IMR-90 (cell line): ENCODE data around the gene PLCB2. TPM values are rescaled to one million over a fixed set of nuclear protein-coding genes. Genes with fewer than 3 reads are reported as not detected.

Source experiments
- ATAC-seq: fragments of 200-7000 bp; cut with Tn5 transposase; 2 replicates; pipeline ENCODE4 v1.9.1; 2020; ENCODE audit warnings: low read depth, mild to moderate bottlenecking, moderate library complexity
- BruUV-seq: library from RNA; stranded (reverse); fragments of 400-500 nt; replicated peaks from 2 replicates; lab custom pipeline; 2021; lab: Mats Ljungman, UMichigan
- CTCF ChIA-PET: fragments of 300-600 bp; formaldehyde crosslinking; extraction: SDS; loops from one replicate; lab custom pipeline; 2021; ENCODE audit warnings: antibody characterized with exemption; lab: Yijun Ruan, JAX
- POLR2A ChIA-PET: fragments of 300-600 bp; sonication (Branson Sonifier 250); formaldehyde crosslinking; loops from one replicate; lab custom pipeline; 2022; ENCODE audit warnings: antibody characterized with exemption; ENCODE audit not compliant: unreplicated experiment; lab: Charles Lee
- DNase-seq: peaks from one replicate; pipeline ENCODE4 v3.0.0; 2013
- H2AFZ ChIP-seq: replicated peaks from 2 replicates; pipeline ENCODE3; 2013; ENCODE audit warnings: low read length, mild to moderate bottlenecking; ENCODE audit not compliant: poor library complexity
- H2AK5ac ChIP-seq: 2 replicates; pipeline ENCODE4 v1.6.1; 2013; ENCODE audit warnings: low read depth, low read length, inconsistent platforms
- H2AK9ac ChIP-seq: replicated peaks from 2 replicates; pipeline ENCODE3; 2013; ENCODE audit warnings: mild to moderate bottlenecking, low read depth, low read length, moderate library complexity; ENCODE audit not compliant: poor library complexity
- H2BK120ac ChIP-seq: 2 replicates; pipeline ENCODE4 v1.6.1; 2013; ENCODE audit warnings: low read depth, low read length, inconsistent platforms
- H2BK15ac ChIP-seq: 3 replicates; pipeline ENCODE4 v1.6.1; 2013; ENCODE audit warnings: low read depth, low read length, inconsistent platforms
- H2BK20ac ChIP-seq: 2 replicates; pipeline ENCODE4 v1.6.1; 2013; ENCODE audit warnings: low read depth, mild to moderate bottlenecking, inconsistent platforms, low read length, moderate library complexity
- H2BK5ac ChIP-seq: 2 replicates; pipeline ENCODE4 v1.6.1; 2013; ENCODE audit warnings: mild to moderate bottlenecking, low read depth, low read length, inconsistent platforms; ENCODE audit not compliant: poor library complexity, severe bottlenecking
- H3K14ac ChIP-seq: replicated peaks from 2 replicates; pipeline ENCODE4 v1.6.1; 2013; ENCODE audit warnings: low read depth, low read length, inconsistent platforms
- H3K18ac ChIP-seq: 2 replicates; pipeline ENCODE4 v1.6.1; 2013; ENCODE audit warnings: low read depth, low read length, control low read depth
- H3K23ac ChIP-seq: 2 replicates; pipeline ENCODE4 v1.6.1; 2013; ENCODE audit warnings: low read depth, low read length, inconsistent platforms
- H3K27ac ChIP-seq: 2 replicates; pipeline ENCODE4 v1.5.1; 2013; ENCODE audit warnings: mild to moderate bottlenecking, control low read depth, low read length; ENCODE audit not compliant: insufficient read depth
- H3K27me3 ChIP-seq: 2 replicates; pipeline ENCODE4 v1.6.1; 2013; ENCODE audit warnings: low read length; ENCODE audit not compliant: control insufficient read depth, insufficient read depth
- H3K36me3 ChIP-seq: 2 replicates; pipeline ENCODE4 v1.6.1; 2013; ENCODE audit warnings: low read length, mixed read lengths; ENCODE audit not compliant: control insufficient read depth, insufficient read depth
- H3K4ac ChIP-seq: 2 replicates; pipeline ENCODE4 v1.6.1; 2013; ENCODE audit warnings: low read depth, low read length, inconsistent platforms
- H3K4me1 ChIP-seq: 2 replicates; pipeline ENCODE4 v1.6.1; 2013; ENCODE audit warnings: low read length, mixed read lengths; ENCODE audit not compliant: control insufficient read depth, insufficient read depth
- H3K4me2 ChIP-seq: 2 replicates; pipeline ENCODE4 v1.6.1; 2013; ENCODE audit warnings: low read depth, mild to moderate bottlenecking, control low read depth, low read length, moderate library complexity
- H3K4me3 ChIP-seq: 2 replicates; pipeline ENCODE4 v1.5.1; 2013; ENCODE audit warnings: low read depth, mild to moderate bottlenecking, control low read depth, low read length, moderate library complexity; ENCODE audit not compliant: insufficient read depth
- H3K56ac ChIP-seq: 2 replicates; pipeline ENCODE4 v1.6.1; 2013; ENCODE audit warnings: low read length, inconsistent platforms; ENCODE audit not compliant: insufficient read depth; ENCODE audit errors: extremely low read depth
- H3K79me1 ChIP-seq, 2 experiments: 2 replicates each; pipeline ENCODE4 v1.6.1; 2013; ENCODE audit warnings: low read length in 2 of 2, inconsistent platforms in 1 of 2, low read depth in 1 of 2
- H3K9ac ChIP-seq: 2 replicates; pipeline ENCODE4 v1.6.1; 2013; ENCODE audit warnings: low read depth, low read length, control low read depth
- H3K9me1 ChIP-seq: 2 replicates; pipeline ENCODE4 v1.6.1; 2013; ENCODE audit warnings: low read length, inconsistent platforms; ENCODE audit not compliant: insufficient read depth
- H3K9me3 ChIP-seq: 2 replicates; pipeline ENCODE4 v1.6.1; 2013; ENCODE audit warnings: low read length; ENCODE audit not compliant: control insufficient read depth, insufficient read depth
- H4K20me1 ChIP-seq: 2 replicates; pipeline ENCODE4 v1.6.1; 2013; ENCODE audit warnings: low read length, inconsistent platforms; ENCODE audit not compliant: insufficient read depth
- H4K5ac ChIP-seq: 2 replicates; pipeline ENCODE4 v1.6.1; 2013; ENCODE audit warnings: mild to moderate bottlenecking, low read depth, low read length, control low read depth
- H4K8ac ChIP-seq, 2 experiments: 2 replicates each; pipeline ENCODE4 v1.6.1; 2013; ENCODE audit warnings: low read depth in 2 of 2, low read length in 2 of 2, control low read depth in 1 of 2, inconsistent platforms in 1 of 2
- H4K91ac ChIP-seq: 2 replicates; pipeline ENCODE4 v1.6.1; 2013; ENCODE audit warnings: low read depth, low read length, inconsistent platforms; ENCODE audit not compliant: insufficient read depth
- CEBPB ChIP-seq: IDR thresholded peaks from 2 replicates; pipeline ENCODE4 v1.6.1; 2012; ENCODE audit warnings: low read depth, low read length, improper control_type of control experiment
- SMC3 ChIP-seq: fragments of 150-350 bp; IDR thresholded peaks from 2 replicates; pipeline ENCODE4 v1.6.1; 2016; ENCODE audit warnings: low read depth, mild to moderate bottlenecking, antibody characterized with exemption, low read length, moderate library complexity
- WGBS, 2 experiments: methylation state at CpG; one replicate each; pipeline versions ENCODE4 v1.1.5 to v1.1.7; 2013; ENCODE audit warnings: missing lambda C conversion rate in 2 of 2; ENCODE audit not compliant: insufficient read length in 1 of 2; ENCODE audit errors: extremely low coverage in 2 of 2; 5-methylcytosine and 5-hydroxymethylcytosine counted together
- dilution Hi-C: fragments of 300-500 bp; cut with HindIII; formaldehyde crosslinking; loops from one replicate; pipeline ENCODE4 v1.14.3; 2018; ENCODE audit warnings: low sequenced_read_pairs; ENCODE audit not compliant: unreplicated experiment
- in situ Hi-C: fragments of 300-500 bp; cut with MboI; formaldehyde crosslinking; loops from 3 replicates; pipeline ENCODE4 v1.14.3; 2019; ENCODE audit warnings: low sequenced_read_pairs, inconsistent platforms, mixed read lengths
- intact Hi-C: fragments of 100-400 bp; cut with micrococcal nuclease; formaldehyde crosslinking; loops from 2 replicates; pipeline ENCODE4 v1.10.0; 2022
- polyA plus RNA-seq, 3 experiments: library from polyadenylated mRNA; depleted of rRNA; stranded (reverse); fragments of >200 nt; gene quantifications; 2 replicates each; pipeline ENCODE4 v1.2.3, GENCODE V29; 2012; ENCODE audit warnings: low replicate concordance in 1 of 3
- total RNA-seq: library from RNA; depleted of rRNA; stranded (reverse); fragments of >200 nt; gene quantifications from 2 replicates; pipeline ENCODE4 v1.2.3, GENCODE V29; 2012
- TF ChIP-seq, protein P1 (sequence below): fragments of 150-350 bp; IDR thresholded peaks from 2 replicates; pipeline ENCODE4 v1.6.1; 2016; ENCODE audit warnings: low read depth, mild to moderate bottlenecking, low read length, moderate library complexity, borderline replicate concordance
- TF ChIP-seq, protein P2 (sequence below): fragments of 150-350 bp; IDR thresholded peaks from 2 replicates; pipeline ENCODE4 v1.6.1; 2017; ENCODE audit warnings: mild to moderate bottlenecking, antibody characterized with exemption, low read length, low read depth
- TF ChIP-seq, protein P3 (sequence below): conservative IDR thresholded peaks from 2 replicates; pipeline ENCODE4 v1.5.1; 2012; ENCODE audit warnings: mild to moderate bottlenecking, low read depth, low read length, improper control_type of control experiment

Gene PLCB2
- total and polyA plus RNA-seq, 2 of the 4 experiments (the other 2 are of a cell fraction), result 0.18 to 1.4 TPM

DNA sequence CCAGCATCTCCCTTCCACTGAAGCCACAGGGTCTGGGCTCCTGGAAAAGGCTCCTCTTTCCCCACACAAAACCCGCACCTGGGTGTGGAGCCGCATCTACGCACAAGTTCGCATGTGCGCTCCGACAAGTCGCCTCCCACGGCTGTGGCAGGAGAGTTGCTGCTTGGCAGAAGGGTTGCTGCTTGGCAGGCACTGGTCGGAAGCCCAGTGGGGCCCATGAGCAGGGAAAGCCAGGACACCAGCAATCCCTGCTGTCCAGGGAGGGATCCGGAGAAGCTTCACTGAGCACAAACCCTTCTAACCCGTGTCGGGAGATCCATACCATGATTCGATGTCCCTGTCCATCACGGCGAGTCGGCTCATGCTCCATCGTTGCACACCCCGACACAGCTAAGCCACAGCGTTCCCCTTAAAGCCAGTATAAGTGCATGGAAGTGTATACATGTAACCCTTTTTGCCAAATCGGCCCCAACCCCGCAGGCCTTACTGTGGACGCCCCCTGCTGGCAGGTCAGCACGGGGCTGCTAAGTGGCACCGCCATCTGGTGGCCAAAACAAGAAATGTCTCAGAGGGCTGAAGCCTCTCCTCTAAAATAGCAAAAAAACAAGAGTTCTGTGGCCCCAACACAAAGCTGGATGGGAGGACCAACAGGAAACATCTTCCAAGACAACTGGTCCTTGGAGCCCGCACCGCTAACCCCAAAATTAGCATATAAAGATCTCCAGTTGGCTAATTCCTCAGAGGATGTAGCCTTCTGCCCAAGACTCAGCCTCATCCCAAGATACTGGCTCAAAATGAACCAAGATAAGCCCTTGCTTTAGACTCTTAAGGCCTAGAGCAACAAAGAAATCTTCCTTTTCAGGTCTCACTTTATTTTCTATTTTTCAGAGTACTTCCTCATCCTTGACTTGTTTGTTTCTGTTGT is 33.1 kb downstream of the PLCB2 start (continued):
- TF ChIP-seq, protein P1, sequence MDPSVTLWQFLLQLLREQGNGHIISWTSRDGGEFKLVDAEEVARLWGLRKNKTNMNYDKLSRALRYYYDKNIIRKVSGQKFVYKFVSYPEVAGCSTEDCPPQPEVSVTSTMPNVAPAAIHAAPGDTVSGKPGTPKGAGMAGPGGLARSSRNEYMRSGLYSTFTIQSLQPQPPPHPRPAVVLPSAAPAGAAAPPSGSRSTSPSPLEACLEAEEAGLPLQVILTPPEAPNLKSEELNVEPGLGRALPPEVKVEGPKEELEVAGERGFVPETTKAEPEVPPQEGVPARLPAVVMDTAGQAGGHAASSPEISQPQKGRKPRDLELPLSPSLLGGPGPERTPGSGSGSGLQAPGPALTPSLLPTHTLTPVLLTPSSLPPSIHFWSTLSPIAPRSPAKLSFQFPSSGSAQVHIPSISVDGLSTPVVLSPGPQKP, result no peak

DNA sequence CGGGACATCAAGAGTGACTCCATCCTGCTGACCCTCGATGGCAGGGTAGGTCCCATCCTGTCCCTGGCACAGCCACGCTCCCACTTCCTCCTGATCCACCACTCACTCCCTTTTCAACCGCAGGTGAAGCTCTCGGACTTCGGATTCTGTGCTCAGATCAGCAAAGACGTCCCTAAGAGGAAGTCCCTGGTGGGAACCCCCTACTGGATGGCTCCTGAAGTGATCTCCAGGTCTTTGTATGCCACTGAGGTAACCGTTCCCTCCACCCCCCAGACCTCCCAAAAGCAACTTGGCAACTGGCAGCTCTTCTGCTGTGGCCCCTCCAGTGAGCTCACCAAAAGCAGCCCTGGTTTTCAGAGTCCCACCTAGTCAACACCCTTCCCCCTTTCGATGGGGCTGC is 34.3 kb downstream of the PLCB2 start:
- no peak overlapping the region for H2BK5ac ChIP-seq
- H3K36me3 ChIP-seq, result no peaks in the 10 kb centered on the region
- H3K18ac ChIP-seq, result no peak overlapping the region
- BruUV-seq, result no TSS peak
- no peak overlapping the region for H2BK15ac ChIP-seq
- ATAC-seq (no peak), DNase-seq (no peak)
- H2AFZ ChIP-seq, result no peak overlapping the region
- TF ChIP-seq, protein P1, result no peak
- TF ChIP-seq, protein P2, sequence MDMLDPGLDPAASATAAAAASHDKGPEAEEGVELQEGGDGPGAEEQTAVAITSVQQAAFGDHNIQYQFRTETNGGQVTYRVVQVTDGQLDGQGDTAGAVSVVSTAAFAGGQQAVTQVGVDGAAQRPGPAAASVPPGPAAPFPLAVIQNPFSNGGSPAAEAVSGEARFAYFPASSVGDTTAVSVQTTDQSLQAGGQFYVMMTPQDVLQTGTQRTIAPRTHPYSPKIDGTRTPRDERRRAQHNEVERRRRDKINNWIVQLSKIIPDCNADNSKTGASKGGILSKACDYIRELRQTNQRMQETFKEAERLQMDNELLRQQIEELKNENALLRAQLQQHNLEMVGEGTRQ, result no peak
- no peak for TF ChIP-seq SMC3
- no peak for TF ChIP-seq CEBPB
- TF ChIP-seq, protein P3, sequence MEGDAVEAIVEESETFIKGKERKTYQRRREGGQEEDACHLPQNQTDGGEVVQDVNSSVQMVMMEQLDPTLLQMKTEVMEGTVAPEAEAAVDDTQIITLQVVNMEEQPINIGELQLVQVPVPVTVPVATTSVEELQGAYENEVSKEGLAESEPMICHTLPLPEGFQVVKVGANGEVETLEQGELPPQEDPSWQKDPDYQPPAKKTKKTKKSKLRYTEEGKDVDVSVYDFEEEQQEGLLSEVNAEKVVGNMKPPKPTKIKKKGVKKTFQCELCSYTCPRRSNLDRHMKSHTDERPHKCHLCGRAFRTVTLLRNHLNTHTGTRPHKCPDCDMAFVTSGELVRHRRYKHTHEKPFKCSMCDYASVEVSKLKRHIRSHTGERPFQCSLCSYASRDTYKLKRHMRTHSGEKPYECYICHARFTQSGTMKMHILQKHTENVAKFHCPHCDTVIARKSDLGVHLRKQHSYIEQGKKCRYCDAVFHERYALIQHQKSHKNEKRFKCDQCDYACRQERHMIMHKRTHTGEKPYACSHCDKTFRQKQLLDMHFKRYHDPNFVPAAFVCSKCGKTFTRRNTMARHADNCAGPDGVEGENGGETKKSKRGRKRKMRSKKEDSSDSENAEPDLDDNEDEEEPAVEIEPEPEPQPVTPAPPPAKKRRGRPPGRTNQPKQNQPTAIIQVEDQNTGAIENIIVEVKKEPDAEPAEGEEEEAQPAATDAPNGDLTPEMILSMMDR, result no peak
- H3K9ac ChIP-seq, result no peak overlapping the region
- no peak overlapping the region for H3K4me3 ChIP-seq
- no peak overlapping the region for H3K14ac ChIP-seq
- H3K9me3 ChIP-seq, result no peaks in the 10 kb centered on the region
- no peak overlapping the region for H3K56ac ChIP-seq
- no peak overlapping the region for H3K23ac ChIP-seq
- no peak overlapping the region for H4K5ac ChIP-seq
- POLR2A ChIA-PET, result no interaction called here
- no peaks in the 10 kb centered on the region for H3K79me1 ChIP-seq
- CTCF ChIA-PET, result interaction anchor here (0.6 to 6.0 kb wide), 8 partner anchors 34 to 228 kb away, joined by 3 to 81 read pairs (median 5); partner anchors contain the start of gene PLCB2
- H4K8ac ChIP-seq, result no peak overlapping the region
- no peaks in the 10 kb centered on the region for H4K20me1 ChIP-seq
- in situ Hi-C loops, result loop anchor here (5.0 kb wide), 2 partner anchors 56 to 226 kb away; no protein-coding TSS in a partner anchor
- no peak overlapping the region for H2AK9ac ChIP-seq
- no peak overlapping the region for H3K27ac ChIP-seq
- dilution Hi-C loops, result no loop called here
- H2BK20ac ChIP-seq, result no peak overlapping the region
- no peak overlapping the region for H4K91ac ChIP-seq
- H3K4me1 ChIP-seq, result no peaks in the 10 kb centered on the region
- no peak overlapping the region; the same call in 1 of the 2 replicates for H3K4ac ChIP-seq
- no peaks in the 10 kb centered on the region for H3K9me1 ChIP-seq
- no CpG with 5 or more reads among the region's 9 CpGs for WGBS, 2 experiments
- peak overlapping the region; percentile 52; the same call in 1 of the 2 replicates for H2AK5ac ChIP-seq
- intact Hi-C loops, result loop anchor here (5.0 kb wide), 1 partner anchor 166 kb away; the partner anchor contains the start of gene BMF
- no peak overlapping the region for H2BK120ac ChIP-seq
- H3K4me2 ChIP-seq, result no peak overlapping the region
- H3K27me3 ChIP-seq, result peaks cover 13% of the 10 kb centered on the region
